Left cardiac atrium (tissue), 4 donors: ENCODE data around the gene MINDY1. TPM values are rescaled to one million over a fixed set of nuclear protein-coding genes. Genes with fewer than 3 reads are reported as not detected.
A peak's percentile ranks its signal among the peaks of the same experiment; 100 is the strongest.

Experiments
- ATAC-seq, 2 donors: fragments of 200-7000 bp; cut with Tn5 transposase; one replicate each; pipeline ENCODE4 v1.9.1; 2020; ENCODE audit warnings: mild to moderate bottlenecking in 2 of 2, moderate library complexity in 2 of 2
- DNase-seq: peaks from one replicate; pipeline ENCODE4 v3.0.0-alpha.2; 2020
- intact Hi-C, 2 donors: fragments of 100-400 bp; cut with DNase I; formaldehyde crosslinking; loops; one replicate each; pipeline versions ENCODE4 v1.14.1 to v1.15.1; 2022 to 2023
- total RNA-seq, 2 donors: library from RNA; stranded (reverse); fragmentation: NEBNext Ultra II Directional; extraction: Animal tissue kit (Norgen Biotek cat#: 25700); gene quantifications; one replicate each; pipeline ENCODE4 v1.2.1, GENCODE V29; 2021
- donor health status: DM: no; HTN: yes; CAD: no.
- donor health status: DM: no; HTN: yes; CAD: no; lungs with severe emphysema.
- donor health status: DM: yes; HTN: yes; CAD: no.
- donor health status: Dilated cardiomyopathy.

The MINDY1 gene
- total RNA-seq, 2 donors from 2014 or later, result 32.2 to 36.2 TPM

GRCh38 chr1:151013518-151013917, 6.8 kb upstream of the MINDY1 start:
- ATAC-seq, result peak; percentile 76 to 85
- intact Hi-C loops, result no loop called here
- DNase-seq, result peak; percentile 56

GRCh38 chr1:151012684-151013471, 6.2 kb upstream of the MINDY1 start:
- ATAC-seq (peak; percentile 44 to 71), DNase-seq (peak; percentile 30)
- intact Hi-C loops, result no loop called here

- ATAC-seq (no peak), DNase-seq (no peak)
- intact Hi-C loops, result no loop called here
These were observed 4.6 kb upstream of the MINDY1 start for GRCh38 chr1:151011154-151011850.

- intact Hi-C loops, result no loop called here
- no peak for ATAC-seq
- no peak for DNase-seq
These were observed 3.6 kb upstream of the MINDY1 start for GRCh38 chr1:151010346-151010726.

GRCh38 chr1:151009674-151010345, 3.1 kb upstream of the MINDY1 start:
- intact Hi-C loops, result loop anchor here in 1 of 2 donors (10.0 kb wide), 1 partner anchor 45 kb away; the partner anchor contains the start of gene CDC42SE1
- DNase-seq (no peak), ATAC-seq (no peak)

- ATAC-seq (no peak), DNase-seq (no peak)
- intact Hi-C loops, result loop anchor here in 1 of 2 donors (10.0 kb wide), 1 partner anchor 46 kb away; the partner anchor contains the start of gene CDC42SE1
These were observed 2.5 kb upstream of the MINDY1 start for GRCh38 chr1:151009206-151009587.

- peak; percentile 91 to 93 for ATAC-seq
- intact Hi-C loops, result loop anchor here in 1 of 2 donors (10.0 kb wide), 1 partner anchor 46 kb away; the partner anchor contains the start of gene CDC42SE1
- DNase-seq, result peak; percentile 98
These were observed 1.8 kb upstream of the MINDY1 start, which contains the start of gene PRUNE1 for GRCh38 chr1:151008244-151009205. TSS of gene PRUNE1 (plus strand) at chr1:151008449. CDS start at chr1:151008633, 184 bp downstream.

- intact Hi-C loops, result loop anchor here in 1 of 2 donors (10.0 kb wide), 1 partner anchor 47 kb away; the partner anchor contains the start of gene CDC42SE1
- DNase-seq (no peak), ATAC-seq (no peak)
These were observed 1.1 kb upstream of the MINDY1 start for GRCh38 chr1:151007853-151008243.

GRCh38 chr1:151005729-151006319, 878 bp downstream of the MINDY1 start:
- intact Hi-C loops, result loop anchor here in 1 of 2 donors (10.0 kb wide), 1 partner anchor 49 kb away; the partner anchor contains the start of gene CDC42SE1
- DNase-seq (no peak), ATAC-seq (no peak)

GRCh38 chr1:151003180-151003579, 3.5 kb downstream of the MINDY1 start:
- DNase-seq (no peak), ATAC-seq (no peak)
- intact Hi-C loops, result loop anchor here (2.0 to 10.0 kb wide), 2 partner anchors 22 to 52 kb away; partner anchors contain the start of gene CDC42SE1 (in 1 of the 2)

- intact Hi-C loops, result loop anchor here (2.0 to 10.0 kb wide), 2 partner anchors 22 to 52 kb away; partner anchors contain the start of gene CDC42SE1 (in 1 of the 2)
These were observed 4.1 kb downstream of the MINDY1 start for GRCh38 chr1:151002611-151003010.

GRCh38 chr1:151002051-151002450, 4.7 kb downstream of the MINDY1 start:
- DNase-seq (no peak), ATAC-seq (no peak)
- intact Hi-C loops, result loop anchor here (2.0 to 10.0 kb wide), 2 partner anchors 21 to 53 kb away; partner anchors contain the start of gene CDC42SE1 (in 1 of the 2)

More at GRCh38 chr1:151002611-151003010, 4.1 kb downstream of the MINDY1 start:
- DNase-seq, result no peak
- ATAC-seq, result no peak

GRCh38 chr1:151001602-151002001, 5.1 kb downstream of the MINDY1 start:
- intact Hi-C loops, result loop anchor here (2.0 to 10.0 kb wide), 2 partner anchors 21 to 53 kb away; partner anchors contain the start of gene CDC42SE1 (in 1 of the 2)
- DNase-seq (no peak), ATAC-seq (no peak)

GRCh38 chr1:151000408-151000807, 6.3 kb downstream of the MINDY1 start:
- DNase-seq (no peak), ATAC-seq (no peak)
- intact Hi-C loops, result loop anchor here in 1 of 2 donors (10.0 kb wide), 1 partner anchor 54 kb away; the partner anchor contains the start of gene CDC42SE1

- intact Hi-C loops, result loop anchor here in 1 of 2 donors (10.0 kb wide), 1 partner anchor 55 kb away; the partner anchor contains the start of gene CDC42SE1
- no peak for ATAC-seq
- no peak for DNase-seq
These were observed 6.8 kb downstream of the MINDY1 start for GRCh38 chr1:150999926-151000325.

GRCh38 chr1:150999051-150999674, 7.5 kb downstream of the MINDY1 start:
- intact Hi-C loops, result no loop called here

GRCh38 chr1:150997949-150998348, 8.8 kb downstream of the MINDY1 start:
- intact Hi-C loops, result loop anchor here in 1 of 2 donors (1.0 kb wide), 1 partner anchor 9 kb away; no protein-coding TSS in a partner anchor
- no peak for DNase-seq

More at GRCh38 chr1:150999051-150999674, 7.5 kb downstream of the MINDY1 start:
- DNase-seq (no peak), ATAC-seq (no peak)

More at GRCh38 chr1:150997949-150998348, 8.8 kb downstream of the MINDY1 start:
- ATAC-seq, result no peak
